Neural progenitor cell (in vitro differentiated cells): ENCODE results near the gene MACC1. TPM values are rescaled to one million over a fixed set of nuclear protein-coding genes. Genes with fewer than 3 reads are reported as not detected.

Experiments
- DNase-seq: peaks from one replicate; pipeline ENCODE4 v3.0.0-alpha.2; 2016; ENCODE audit warnings: low spot score
- H2AFZ ChIP-seq: fragments of 200-600 bp; sonication (generic); replicated peaks from 2 replicates; pipeline ENCODE4 v1.6.1; 2016; ENCODE audit warnings: antibody characterized with exemption
- H3F3A ChIP-seq: fragments of 200-600 bp; sonication (generic); 2 replicates; pipeline ENCODE4 v1.6.1; 2016; ENCODE audit warnings: antibody characterized with exemption, low read depth
- H3K27ac ChIP-seq: fragments of 200-600 bp; sonication (generic); 2 replicates; pipeline ENCODE4 v1.5.1; 2016; ENCODE audit warnings: mild to moderate bottlenecking
- H3K27me3 ChIP-seq: fragments of 200-600 bp; sonication (generic); 2 replicates; pipeline ENCODE4 v1.6.1; 2016; ENCODE audit warnings: mild to moderate bottlenecking, moderate library complexity
- H3K36me3 ChIP-seq: fragments of 200-600 bp; sonication (generic); 2 replicates; pipeline ENCODE4 v1.5.1; 2016
- H3K4me1 ChIP-seq: fragments of 200-600 bp; sonication (generic); 2 replicates; pipeline ENCODE4 v1.6.1; 2016; ENCODE audit warnings: mixed run types
- H3K4me2 ChIP-seq: fragments of 200-600 bp; sonication (generic); 2 replicates; pipeline ENCODE4 v1.6.1; 2016
- H3K4me3 ChIP-seq: fragments of 200-600 bp; sonication (generic); 2 replicates; pipeline ENCODE4 v1.5.1; 2016
- H3K79me2 ChIP-seq: fragments of 200-600 bp; sonication (generic); 2 replicates; pipeline ENCODE4 v1.6.1; 2016; ENCODE audit warnings: low read depth
- H3K9ac ChIP-seq: fragments of 200-600 bp; sonication (generic); 2 replicates; pipeline ENCODE4 v1.6.1; 2016
- H3K9me3 ChIP-seq: fragments of 200-600 bp; sonication (generic); 2 replicates; pipeline ENCODE4 v1.5.1; 2016; ENCODE audit warnings: low read depth
- H4K20me1 ChIP-seq: fragments of 200-600 bp; sonication (generic); 2 replicates; pipeline ENCODE4 v1.6.1; 2016; ENCODE audit warnings: low read depth
- H3K27ac Mint-ChIP-seq: 3 replicates; pipeline ENCODE4 v1.8.0; 2021; ENCODE audit warnings: mixed read lengths
- H3K27me3 Mint-ChIP-seq: 2 replicates; pipeline ENCODE4 v1.8.0; 2022; ENCODE audit warnings: low read depth, mild to moderate bottlenecking, inconsistent platforms, moderate library complexity, mixed read lengths; ENCODE audit not compliant: insufficient read depth
- H3K36me3 Mint-ChIP-seq: 3 replicates; pipeline ENCODE4 v1.8.0; 2021; ENCODE audit warnings: mixed read lengths
- H3K4me1 Mint-ChIP-seq: 3 replicates; pipeline ENCODE4 v1.8.0; 2021; ENCODE audit warnings: mixed read lengths
- H3K4me3 Mint-ChIP-seq: 3 replicates; pipeline ENCODE4 v1.8.0; 2021; ENCODE audit warnings: mild to moderate bottlenecking, moderate library complexity, mixed read lengths
- H3K9me3 Mint-ChIP-seq: 3 replicates; pipeline ENCODE4 v1.8.0; 2020; ENCODE audit warnings: mixed read lengths
- CTCF ChIP-seq: fragments of 200-600 bp; sonication (generic); IDR thresholded peaks from 2 replicates; pipeline ENCODE4 v1.5.1; 2017; ENCODE audit warnings: antibody characterized with exemption, mild to moderate bottlenecking
- EZH2 ChIP-seq: fragments of 200-600 bp; sonication (generic); IDR thresholded peaks from 2 replicates; pipeline ENCODE4 v1.6.1; 2017; ENCODE audit warnings: antibody characterized with exemption, mild to moderate bottlenecking, moderate library complexity
- EZH2phosphoT487 ChIP-seq: fragments of 200-600 bp; sonication (generic); IDR thresholded peaks from 2 replicates; pipeline ENCODE4 v1.6.1; 2017; ENCODE audit warnings: antibody characterized with exemption
- total RNA-seq: library from RNA; depleted of rRNA; stranded (reverse); fragments of >200 nt; gene quantifications from 2 replicates; pipeline ENCODE4 v1.2.3, GENCODE V29; 2015; ENCODE audit warnings: low replicate concordance

The MACC1 gene
- total RNA-seq, 1 donor from 2014 or later = 7.2 TPM

DNA sequence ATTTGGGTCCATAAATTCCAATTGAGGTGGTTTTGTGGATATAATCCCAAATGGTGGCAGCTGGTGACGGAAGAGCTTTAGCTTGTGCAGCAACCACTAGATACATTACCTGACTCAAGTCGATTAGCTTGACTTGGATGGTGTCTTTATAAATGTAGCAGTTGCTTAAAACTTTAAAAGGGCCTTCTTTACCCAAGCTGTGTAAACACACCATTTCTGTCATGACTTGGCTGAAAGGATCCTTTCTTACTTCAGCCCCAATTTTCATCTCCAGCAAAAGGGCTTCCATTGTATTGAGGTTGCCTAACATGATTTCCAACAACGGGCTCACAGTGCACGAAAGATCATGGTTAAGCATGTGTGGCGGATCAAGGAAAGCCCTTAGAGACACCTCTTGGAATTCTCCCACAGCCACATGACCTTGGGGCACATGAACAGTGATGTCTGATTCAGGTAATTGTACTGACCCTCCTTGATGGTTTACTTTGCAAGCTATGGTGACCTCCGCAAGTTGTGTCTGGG is 57.9 kb downstream of the MACC1 start:
- H3K9me3 Mint-ChIP-seq = no peaks in the 10 kb centered on the region
- no peaks in the 10 kb centered on the region for H3K27me3 Mint-ChIP-seq
- Histone ChIP-seq H3K9me3 (no peaks in the 10 kb centered on the region), H3K9ac (no peak overlapping the region), H3K27ac (no peak overlapping the region), H3K79me2 (no peaks in the 10 kb centered on the region), H3K4me2 (no peak overlapping the region), H3F3A (no peaks in the 10 kb centered on the region), H3K27me3 (no peaks in the 10 kb centered on the region), H4K20me1 (no peaks in the 10 kb centered on the region), H2AFZ (no peak overlapping the region), H3K4me1 (no peaks in the 10 kb centered on the region), H3K4me3 (no peak overlapping the region), H3K36me3 (no peaks in the 10 kb centered on the region)
- TF ChIP-seq CTCF (no peak), EZH2phosphoT487 (no peak), EZH2 (no peak)
- no peak for DNase-seq
- H3K4me3 Mint-ChIP-seq = no peak overlapping the region
- H3K27ac Mint-ChIP-seq = no peak overlapping the region
- no peaks in the 10 kb centered on the region for H3K36me3 Mint-ChIP-seq
- H3K4me1 Mint-ChIP-seq = no peaks in the 10 kb centered on the region

DNA sequence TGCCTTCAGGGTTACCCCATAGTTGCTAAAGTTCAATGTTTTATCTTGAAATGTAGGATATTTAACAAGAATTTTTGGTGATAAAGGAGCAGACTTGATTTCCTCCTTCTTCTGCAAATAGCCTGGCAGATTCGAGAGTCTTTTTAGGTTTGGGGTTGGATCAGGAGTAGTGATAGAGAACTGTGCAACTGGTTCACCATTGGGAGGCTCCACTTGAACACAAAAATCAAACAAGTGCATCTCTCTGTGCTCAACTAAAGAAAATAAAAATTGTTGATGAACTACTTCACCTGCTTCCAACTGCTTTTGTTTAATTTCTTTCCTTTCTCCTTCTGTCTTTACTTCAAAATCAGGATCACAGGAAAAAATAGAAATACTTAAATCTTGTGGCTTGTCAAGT is 58.5 kb downstream of the MACC1 start:
- Mint-ChIP-seq H3K27me3 (no peaks in the 10 kb centered on the region), H3K4me3 (no peak overlapping the region), H3K36me3 (no peaks in the 10 kb centered on the region), H3K4me1 (no peaks in the 10 kb centered on the region), H3K27ac (no peak overlapping the region), H3K9me3 (no peaks in the 10 kb centered on the region)
- Histone ChIP-seq H3K4me2 (no peak overlapping the region), H3K9me3 (no peaks in the 10 kb centered on the region), H3K27me3 (no peaks in the 10 kb centered on the region), H3K79me2 (no peaks in the 10 kb centered on the region), H3K36me3 (no peaks in the 10 kb centered on the region), H3K4me1 (no peaks in the 10 kb centered on the region), H3K27ac (no peak overlapping the region), H3K4me3 (no peak overlapping the region), H3F3A (no peaks in the 10 kb centered on the region), H3K9ac (no peak overlapping the region), H4K20me1 (no peaks in the 10 kb centered on the region), H2AFZ (no peak overlapping the region)
- peak; percentile 29 for TF ChIP-seq CTCF
- TF ChIP-seq EZH2phosphoT487 = no peak
- TF ChIP-seq EZH2 = no peak
- DNase-seq = no peak

- H3K4me1 ChIP-seq = no peaks in the 10 kb centered on the region
- H3K27ac Mint-ChIP-seq = no peak overlapping the region
- H3K4me2 ChIP-seq = no peak overlapping the region
- no peak overlapping the region for H3K27ac ChIP-seq
- H2AFZ ChIP-seq = no peak overlapping the region
- no peak overlapping the region for H3K4me3 Mint-ChIP-seq
- no peaks in the 10 kb centered on the region for H3K27me3 Mint-ChIP-seq
- H3F3A ChIP-seq = no peaks in the 10 kb centered on the region
- H4K20me1 ChIP-seq = no peaks in the 10 kb centered on the region
- no peak overlapping the region for H3K4me3 ChIP-seq
- no peaks in the 10 kb centered on the region for H3K36me3 Mint-ChIP-seq
- H3K9me3 ChIP-seq = no peaks in the 10 kb centered on the region
- H3K9ac ChIP-seq = no peak overlapping the region
- H3K79me2 ChIP-seq = no peaks in the 10 kb centered on the region
- H3K27me3 ChIP-seq = no peaks in the 10 kb centered on the region
- H3K36me3 ChIP-seq = no peaks in the 10 kb centered on the region
- H3K9me3 Mint-ChIP-seq = no peaks in the 10 kb centered on the region
- TF ChIP-seq CTCF (no peak), EZH2 (no peak), EZH2phosphoT487 (no peak)
- DNase-seq = no peak
- no peaks in the 10 kb centered on the region for H3K4me1 Mint-ChIP-seq
These were observed 59.7 kb downstream of the MACC1 start for GRCh38 chr7:20157456-20157855.
